Measurements from ENCODE around the gene EIF2S2.
"Not testable (repeated sequence)": the region's sequence is repeated elsewhere in the genome, so short reads cannot be mapped to it uniquely, and the experiment has no call there.

The EIF2S2 gene, protein sequence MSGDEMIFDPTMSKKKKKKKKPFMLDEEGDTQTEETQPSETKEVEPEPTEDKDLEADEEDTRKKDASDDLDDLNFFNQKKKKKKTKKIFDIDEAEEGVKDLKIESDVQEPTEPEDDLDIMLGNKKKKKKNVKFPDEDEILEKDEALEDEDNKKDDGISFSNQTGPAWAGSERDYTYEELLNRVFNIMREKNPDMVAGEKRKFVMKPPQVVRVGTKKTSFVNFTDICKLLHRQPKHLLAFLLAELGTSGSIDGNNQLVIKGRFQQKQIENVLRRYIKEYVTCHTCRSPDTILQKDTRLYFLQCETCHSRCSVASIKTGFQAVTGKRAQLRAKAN

DNA sequence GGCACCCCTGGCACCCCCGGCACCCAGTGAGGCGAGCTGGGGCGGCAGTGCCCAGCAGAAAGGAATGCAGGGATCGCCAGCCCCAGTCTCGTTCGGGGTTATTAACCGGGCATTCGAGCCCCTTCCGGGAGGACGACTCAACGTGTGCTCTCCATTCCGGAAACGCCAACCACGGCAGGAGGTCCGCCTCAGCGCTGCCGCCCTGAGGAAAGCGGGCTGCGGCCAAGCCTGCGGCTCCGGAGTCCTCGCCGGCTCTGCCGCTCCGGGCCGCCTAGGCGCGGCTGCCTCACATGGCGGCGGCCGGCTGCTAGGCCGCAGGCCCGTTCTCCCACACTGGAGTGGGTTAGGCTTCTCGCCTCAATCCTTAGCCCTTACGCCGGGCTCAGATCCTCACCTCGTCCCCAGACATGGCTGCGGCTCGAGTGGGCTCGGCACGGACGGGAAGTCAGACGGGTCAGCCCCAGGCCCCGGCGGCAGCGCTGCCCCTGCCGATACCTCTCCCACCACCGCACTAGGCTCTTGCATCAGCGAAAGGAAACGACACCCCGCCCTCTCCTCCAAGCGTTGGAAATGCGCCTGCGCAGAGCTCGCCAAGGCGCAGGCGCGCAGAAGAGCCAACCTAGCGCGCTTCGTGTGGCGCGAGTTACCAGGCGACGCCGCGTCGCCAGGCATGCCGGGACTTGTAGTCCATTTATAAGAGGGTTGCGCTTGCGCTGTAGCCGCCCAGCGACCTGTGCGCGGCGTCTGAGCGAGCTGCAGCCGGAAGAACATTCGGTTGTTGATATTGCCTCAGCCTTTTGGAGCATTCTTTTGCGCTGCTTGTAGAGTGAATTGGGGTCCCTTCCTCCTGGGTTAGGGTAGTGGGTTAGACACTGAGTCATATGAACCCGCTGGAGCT lies at the start of gene EIF2S2:
Gene EIF2S2, minus strand, starts transcription at position 542 of the 898 bp plus-strand sequence. Its CDS starts 133 bp downstream, at position 409.
- DNase-seq (ENCODE audit: low spot score), result peak; percentile 98

GRCh38 chr20:34157697-34158096 lies 45.7 kb upstream of the EIF2S2 start:
- DNase-seq (ENCODE audit: low spot score), result not testable (repeated sequence)

GRCh38 chr20:34155836-34156235 lies 43.8 kb upstream of the EIF2S2 start:
- DNase-seq (ENCODE audit: low spot score), result no peak

GRCh38 chr20:34153169-34153568 lies 41.1 kb upstream of the EIF2S2 start:
- DNase-seq (ENCODE audit: low spot score), result not testable (repeated sequence)

GRCh38 chr20:34152073-34152472 lies 40.0 kb upstream of the EIF2S2 start:
- not testable (repeated sequence) for DNase-seq (ENCODE audit: low spot score)

- DNase-seq (ENCODE audit: low spot score), result no peak
Measured at GRCh38 chr20:34150306-34151000, 38.4 kb upstream of the EIF2S2 start.

- no peak for DNase-seq (ENCODE audit: low spot score)
Measured at GRCh38 chr20:34145280-34145819, 33.3 kb upstream of the EIF2S2 start.

DNA sequence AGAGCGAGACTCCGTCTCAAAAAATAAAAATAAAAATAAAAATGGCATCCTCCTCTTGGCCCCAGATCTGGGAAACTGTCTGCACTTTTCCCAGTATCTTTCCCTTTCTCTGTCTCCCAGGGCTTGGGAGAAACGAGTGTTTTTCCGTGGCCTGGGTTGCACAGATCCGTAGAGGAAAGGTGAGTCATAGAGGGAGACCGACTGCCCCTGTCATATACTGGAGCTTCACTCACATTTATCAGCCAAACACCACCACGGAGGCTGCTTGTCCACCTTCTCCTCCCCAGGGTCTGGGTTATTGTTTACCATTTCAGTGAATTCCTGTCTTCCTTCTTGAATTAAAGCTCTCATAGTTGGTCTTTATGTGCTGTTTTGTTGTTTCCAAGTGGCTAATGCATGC lies 31.9 kb upstream of the EIF2S2 start:
- no peak for DNase-seq (ENCODE audit: low spot score)

GRCh38 chr20:34142121-34142520 lies 30.1 kb upstream of the EIF2S2 start:
- no peak for DNase-seq (ENCODE audit: low spot score)

DNA sequence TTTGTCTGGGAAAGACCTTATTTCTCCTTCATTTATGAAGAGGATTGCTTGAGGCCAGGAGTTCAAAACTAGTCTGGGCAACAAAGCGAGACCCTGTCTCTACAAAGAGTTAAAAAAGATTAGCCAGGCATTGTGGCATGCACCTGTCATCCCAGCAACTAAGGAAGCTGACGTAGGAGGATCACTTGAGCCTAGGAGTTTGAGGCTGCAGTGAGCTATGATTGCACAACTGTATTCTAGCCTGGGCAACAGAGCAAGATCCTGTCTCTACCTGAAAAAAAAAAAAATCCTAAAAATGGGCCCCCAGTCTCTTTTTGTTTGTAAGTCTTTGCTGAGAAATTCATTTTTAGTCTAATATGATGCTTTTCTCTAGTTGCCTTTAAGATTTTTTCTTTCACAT lies 29.2 kb upstream of the EIF2S2 start:
- no peak for DNase-seq (ENCODE audit: low spot score)

DNA sequence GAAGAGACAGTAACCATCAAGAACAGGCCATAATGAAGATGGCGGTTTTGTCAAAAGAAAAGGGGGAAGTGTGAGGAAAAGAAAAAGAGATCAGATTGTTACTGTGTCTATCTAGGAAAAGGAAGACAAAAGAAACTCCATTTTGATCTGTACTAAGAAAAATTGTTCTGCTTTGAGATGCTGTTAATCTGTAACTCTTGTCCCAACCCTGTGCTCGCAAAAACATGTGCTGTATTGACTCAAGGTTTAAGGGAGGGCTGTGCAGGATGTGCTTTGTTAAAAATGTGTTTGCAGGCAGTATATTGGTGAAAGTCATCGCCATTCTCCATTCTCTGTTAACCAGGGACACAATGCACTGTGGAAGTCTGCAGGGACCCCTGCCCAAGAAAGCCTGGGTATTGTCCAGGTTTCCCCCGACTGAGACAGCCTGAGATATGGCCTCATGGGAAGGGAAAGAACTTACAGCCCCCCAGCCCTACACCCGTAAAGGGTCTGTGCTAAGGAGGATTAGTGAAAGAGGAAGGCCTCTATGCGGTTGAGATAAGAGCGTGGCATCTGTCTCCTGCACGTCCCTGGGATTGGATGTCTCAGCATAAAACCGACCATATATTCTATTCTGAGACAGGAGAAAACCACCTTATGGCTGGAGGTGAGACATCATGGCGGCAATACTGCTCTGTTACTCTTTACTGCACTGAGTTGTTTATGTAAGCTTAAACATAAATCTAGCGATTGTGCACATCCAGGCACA lies 23.7 kb upstream of the EIF2S2 start:
- not testable (repeated sequence) for DNase-seq (ENCODE audit: low spot score)

DNA sequence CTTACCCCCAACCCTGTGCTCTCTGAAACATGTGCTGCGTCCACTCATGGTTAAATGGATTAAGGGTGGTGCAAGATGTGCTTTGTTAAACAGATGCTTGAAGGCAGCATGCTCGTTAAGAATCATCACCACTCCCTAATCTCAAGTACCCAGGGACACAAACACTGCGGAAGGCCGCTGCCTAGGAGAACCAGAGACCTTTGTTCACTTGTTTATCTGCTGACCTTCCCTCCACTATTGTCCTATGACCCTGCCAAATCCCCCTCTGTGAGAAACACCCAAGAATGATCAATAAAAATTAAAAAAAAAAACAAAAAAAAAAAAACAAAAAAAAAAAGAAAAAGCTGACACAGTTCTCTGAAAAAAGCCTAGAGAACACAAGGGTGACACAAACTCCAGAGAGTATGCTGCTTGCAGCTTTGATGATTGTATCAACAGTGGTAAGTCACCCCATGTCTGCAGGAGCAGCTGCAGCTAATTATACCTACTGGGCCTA lies 21.4 kb upstream of the EIF2S2 start:
- not testable (repeated sequence) for DNase-seq (ENCODE audit: low spot score)

GRCh38 chr20:34132943-34133342 lies 20.9 kb upstream of the EIF2S2 start:
- not testable (repeated sequence) for DNase-seq (ENCODE audit: low spot score)

GRCh38 chr20:34132491-34132890 lies 20.4 kb upstream of the EIF2S2 start:
- DNase-seq (ENCODE audit: low spot score), result not testable (repeated sequence)

DNA sequence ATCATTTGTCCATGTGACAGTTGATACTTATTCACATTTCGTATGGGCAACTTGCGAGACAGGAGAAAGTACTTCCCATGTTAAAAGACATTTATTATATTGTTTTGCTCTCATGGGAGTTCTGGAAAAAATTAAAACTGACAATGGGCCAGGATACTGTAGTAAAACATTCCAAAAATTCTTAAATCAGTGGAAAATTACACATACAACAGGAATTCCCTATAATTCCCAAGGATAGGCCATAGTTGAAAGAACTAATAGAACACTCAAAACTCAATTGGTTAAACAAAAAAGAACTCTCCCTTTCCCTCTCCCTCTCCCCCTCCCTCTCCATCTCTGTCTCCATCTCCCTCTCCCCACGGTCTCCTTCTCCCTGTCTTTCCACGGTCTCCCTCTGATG lies 19.4 kb upstream of the EIF2S2 start:
- DNase-seq (ENCODE audit: low spot score), result no peak

DNA sequence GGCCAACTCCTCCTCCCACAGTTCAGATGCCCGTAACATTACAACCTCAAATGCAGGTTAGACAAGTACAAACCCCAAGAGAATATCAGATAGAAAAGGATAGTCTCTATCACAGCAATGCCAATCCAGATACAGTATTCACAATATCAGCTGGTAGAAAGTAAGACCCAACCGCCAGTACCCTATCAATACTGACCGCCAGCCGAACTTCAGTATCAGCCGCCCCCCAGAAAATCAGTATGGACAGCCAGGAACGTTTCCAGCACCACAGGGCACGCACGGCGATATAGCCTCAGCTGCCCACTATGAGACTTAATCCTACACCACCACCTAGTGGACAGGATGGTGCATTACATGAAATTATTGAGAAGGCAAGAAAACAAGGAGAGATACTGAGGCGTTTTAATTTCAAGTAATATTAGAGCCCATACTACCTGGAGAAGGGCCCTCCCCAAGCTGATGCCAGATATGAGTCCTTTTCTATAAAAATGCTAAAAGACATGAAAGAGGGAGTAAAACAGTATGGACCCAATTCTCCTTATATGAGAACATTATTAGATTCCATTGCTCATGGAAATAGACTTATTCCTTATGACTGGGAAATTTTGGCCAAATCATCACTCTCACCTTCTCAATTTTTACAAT lies 17.6 kb upstream of the EIF2S2 start:
- peak; percentile 72 for DNase-seq (ENCODE audit: low spot score)

DNA sequence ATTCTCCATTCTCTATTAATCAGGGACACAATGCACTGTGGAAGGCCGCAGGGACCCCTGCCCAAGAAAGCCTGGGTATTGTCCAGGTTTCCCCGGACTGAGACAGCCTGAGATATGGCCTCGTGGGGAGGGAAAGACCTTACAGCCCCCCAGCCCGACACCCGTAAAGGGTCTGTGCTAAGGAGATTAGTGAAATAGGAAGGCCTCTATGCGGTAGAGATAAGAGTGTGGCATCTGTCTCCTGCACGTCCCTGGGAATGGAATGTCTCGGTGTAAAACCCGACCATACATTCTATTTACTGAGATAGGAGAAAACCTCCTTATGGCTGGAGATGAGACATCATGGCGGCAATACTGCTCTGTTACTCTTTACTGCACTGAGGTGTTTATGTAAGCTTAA lies 15.7 kb upstream of the EIF2S2 start:
- DNase-seq (ENCODE audit: low spot score), result no peak

- no peak for DNase-seq (ENCODE audit: low spot score)
Measured at GRCh38 chr20:34124469-34125249, 12.6 kb upstream of the EIF2S2 start.

DNA sequence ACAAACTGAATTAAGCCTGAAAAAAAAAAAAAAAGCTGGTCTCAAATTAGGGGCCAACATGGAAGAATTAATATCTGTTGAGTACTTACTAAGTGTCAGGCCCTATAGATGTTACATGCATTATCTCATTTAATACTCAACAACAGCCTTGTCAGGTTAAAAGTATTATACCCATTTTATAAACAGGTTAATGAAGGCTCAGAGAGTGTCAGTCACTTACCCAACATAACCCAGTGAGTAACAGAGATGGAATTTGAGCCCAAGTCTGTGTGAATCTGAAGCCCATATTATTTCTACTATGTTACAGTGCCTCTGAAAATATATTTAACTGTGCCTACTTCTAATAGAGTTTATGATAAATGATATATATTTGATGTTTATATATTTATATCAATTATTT lies 11.3 kb upstream of the EIF2S2 start:
- no peak for DNase-seq (ENCODE audit: low spot score)
